K562 (cell line): ENCODE data around the gene TRIM69. TPM values are rescaled to one million over a fixed set of nuclear protein-coding genes. Genes with fewer than 3 reads are reported as not detected.

ENCODE experiments used
- ATF2 ChIP-seq: sonication (generic); formaldehyde crosslinking; IDR thresholded peaks from 2 replicates; pipeline ENCODE4 v1.8.1; 2022; ENCODE audit warnings: missing genetic modification reagents
- ATF7 ChIP-seq: fragments of 450-650 bp; IDR thresholded peaks from 2 replicates; pipeline ENCODE4 v1.7.1; 2014; ENCODE audit warnings: mild to moderate bottlenecking, moderate library complexity
- HOMEZ ChIP-seq: fragments of 250-450 bp; sonication (Bioruptor Pico); IDR thresholded peaks from 2 replicates; pipeline ENCODE4 v1.4.0; 2020; ENCODE audit warnings: mild to moderate bottlenecking, moderate library complexity
- L3MBTL2 ChIP-seq: fragments of 450-650 bp; IDR thresholded peaks from 2 replicates; pipeline ENCODE4 v1.6.1; 2016; ENCODE audit warnings: mild to moderate bottlenecking, moderate library complexity
- NCOA1 ChIP-seq: fragments of 450-650 bp; IDR thresholded peaks from 2 replicates; pipeline ENCODE4 v1.6.1; 2016; ENCODE audit warnings: low read depth
- SFPQ ChIP-seq: fragments of 200-400 bp; formaldehyde crosslinking; IDR thresholded peaks from 2 replicates; pipeline ENCODE4 v1.6.1; 2017; ENCODE audit warnings: mild to moderate bottlenecking, low read depth, low read length, moderate library complexity
- SMARCA4 ChIP-seq: fragments of 450-650 bp; IDR thresholded peaks from 2 replicates; pipeline ENCODE4 v1.6.1; 2016
- SPI1 ChIP-seq: IDR thresholded peaks from 2 replicates; pipeline ENCODE4 v1.6.1; 2011; ENCODE audit warnings: low read depth, low read length, control low read depth, borderline replicate concordance
- TAF7 ChIP-seq: fragments of 450-650 bp; IDR thresholded peaks from 2 replicates; pipeline ENCODE4 v1.6.1; 2016; ENCODE audit warnings: missing genetic modification characterization, missing compliant biosample characterization
- TBL1XR1 ChIP-seq, 2 experiments: IDR thresholded peaks; 2 replicates each; pipeline ENCODE4 v1.6.1; 2012; ENCODE audit warnings: improper control_type of control experiment in 2 of 2, low read length in 2 of 2, mild to moderate bottlenecking in 1 of 2
- ZBTB2 ChIP-seq: fragments of 450-650 bp; IDR thresholded peaks from 2 replicates; pipeline ENCODE4 v1.6.1; 2016; ENCODE audit warnings: antibody characterized with exemption
- polyA plus RNA-seq, 8 experiments: library from polyadenylated mRNA; depleted of rRNA in 4 of 8; stranded (reverse) in 5 of 8; unstranded in 3 of 8; fragments of >200 nt; fragmentation: Nextera tagmentation in 2 of 8; fragmentation: Illumina TruSeq in 1 of 8; extraction: Ambion mirVana in 2 of 8; extraction: Trizol in 1 of 8; gene quantifications; 2 replicates each; pipeline versions ENCODE4 v1.2.1 to v1.2.3, GENCODE V29; 2011 to 2014; ENCODE audit warnings: inconsistent platforms in 1 of 8, missing spikeins in 1 of 8
- total RNA-seq, 7 experiments: library from RNA; depleted of rRNA in 6 of 7; stranded (reverse); fragments of >200 nt in 6 of 7; fragmentation: Illumina TruSeq in 2 of 7; extraction: Trizol in 2 of 7; gene quantifications; 2 replicates each; pipeline versions ENCODE4 v1.2.1 to v1.2.3, GENCODE V29; 2011 to 2021; ENCODE audit warnings: low replicate concordance in 1 of 7
- TF ChIP-seq, protein P1 (sequence below): fragments of 450-650 bp; IDR thresholded peaks from 2 replicates; pipeline ENCODE4 v1.6.1; 2016; ENCODE audit warnings: low read depth

TRIM69 gene
- total and polyA plus RNA-seq, 9 of the 15 experiments (the other 6 are each of a cell fraction or from before 2014, with no cell fraction given), result 1.0 to 4.3 (median 2.3) TPM

DNA sequence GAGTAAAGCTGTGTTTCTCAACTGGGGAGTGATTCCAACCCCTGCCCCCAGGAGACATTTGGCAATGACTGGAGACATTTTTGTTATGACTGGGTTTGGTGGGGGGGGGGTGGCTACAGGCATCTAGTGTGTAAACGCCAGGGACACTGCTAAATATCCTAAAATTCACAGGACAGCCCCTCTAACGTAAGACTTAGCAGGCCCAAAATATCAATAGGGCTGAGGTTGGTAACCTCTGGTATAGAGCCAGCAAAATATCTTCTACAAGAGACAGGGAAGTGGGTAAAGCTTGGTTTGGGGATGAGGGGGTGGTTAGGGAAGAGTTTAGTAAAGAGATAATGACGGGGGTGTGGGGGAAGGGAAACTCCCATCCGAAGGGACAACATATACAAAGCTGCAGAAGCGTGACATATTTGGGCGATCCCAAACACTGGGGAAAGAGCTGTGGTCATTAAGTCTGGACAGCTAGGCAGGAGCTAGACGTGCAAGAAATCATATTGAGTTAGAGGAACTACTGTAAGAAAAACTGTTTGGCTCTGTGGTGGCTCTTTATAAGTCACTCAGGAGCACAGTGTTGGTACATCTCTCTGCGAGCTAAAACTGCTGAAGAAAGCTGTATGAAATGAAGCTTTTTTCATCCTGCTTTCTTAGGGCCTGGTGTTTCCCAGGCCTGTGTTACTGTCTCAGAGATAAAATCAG is 697 bp upstream of the TRIM69 start (continued):
- TF ChIP-seq ZBTB2 (no peak; the same call in 1 of the 2 replicates), NCOA1 (0 out of 2 replicates have a peak, but pooled peaks have one; percentile 51), HOMEZ (CRISPR knock-in tag) (no peak), TAF7 (tag) (peak; percentile 33; the same call in 1 of the 2 replicates), ATF7 (peak; percentile 54; the same call in 1 of the 2 replicates), SMARCA4 (peak; percentile 58), SPI1 (peak; percentile 15; the same call in 1 of the 2 replicates), ATF2 (CRISPR knock-in tag) (no peak), TBL1XR1 (IDR thresholded peaks at IDR 0.05; ENCODE audit: low read length in 2 of 2) (peak in 1 of 2 experiments; percentile 44; a peak in 1 of 4 replicates), SFPQ (no peak), L3MBTL2 (peak; percentile 11; the same call in 1 of the 2 replicates)
- TF ChIP-seq, protein P1, sequence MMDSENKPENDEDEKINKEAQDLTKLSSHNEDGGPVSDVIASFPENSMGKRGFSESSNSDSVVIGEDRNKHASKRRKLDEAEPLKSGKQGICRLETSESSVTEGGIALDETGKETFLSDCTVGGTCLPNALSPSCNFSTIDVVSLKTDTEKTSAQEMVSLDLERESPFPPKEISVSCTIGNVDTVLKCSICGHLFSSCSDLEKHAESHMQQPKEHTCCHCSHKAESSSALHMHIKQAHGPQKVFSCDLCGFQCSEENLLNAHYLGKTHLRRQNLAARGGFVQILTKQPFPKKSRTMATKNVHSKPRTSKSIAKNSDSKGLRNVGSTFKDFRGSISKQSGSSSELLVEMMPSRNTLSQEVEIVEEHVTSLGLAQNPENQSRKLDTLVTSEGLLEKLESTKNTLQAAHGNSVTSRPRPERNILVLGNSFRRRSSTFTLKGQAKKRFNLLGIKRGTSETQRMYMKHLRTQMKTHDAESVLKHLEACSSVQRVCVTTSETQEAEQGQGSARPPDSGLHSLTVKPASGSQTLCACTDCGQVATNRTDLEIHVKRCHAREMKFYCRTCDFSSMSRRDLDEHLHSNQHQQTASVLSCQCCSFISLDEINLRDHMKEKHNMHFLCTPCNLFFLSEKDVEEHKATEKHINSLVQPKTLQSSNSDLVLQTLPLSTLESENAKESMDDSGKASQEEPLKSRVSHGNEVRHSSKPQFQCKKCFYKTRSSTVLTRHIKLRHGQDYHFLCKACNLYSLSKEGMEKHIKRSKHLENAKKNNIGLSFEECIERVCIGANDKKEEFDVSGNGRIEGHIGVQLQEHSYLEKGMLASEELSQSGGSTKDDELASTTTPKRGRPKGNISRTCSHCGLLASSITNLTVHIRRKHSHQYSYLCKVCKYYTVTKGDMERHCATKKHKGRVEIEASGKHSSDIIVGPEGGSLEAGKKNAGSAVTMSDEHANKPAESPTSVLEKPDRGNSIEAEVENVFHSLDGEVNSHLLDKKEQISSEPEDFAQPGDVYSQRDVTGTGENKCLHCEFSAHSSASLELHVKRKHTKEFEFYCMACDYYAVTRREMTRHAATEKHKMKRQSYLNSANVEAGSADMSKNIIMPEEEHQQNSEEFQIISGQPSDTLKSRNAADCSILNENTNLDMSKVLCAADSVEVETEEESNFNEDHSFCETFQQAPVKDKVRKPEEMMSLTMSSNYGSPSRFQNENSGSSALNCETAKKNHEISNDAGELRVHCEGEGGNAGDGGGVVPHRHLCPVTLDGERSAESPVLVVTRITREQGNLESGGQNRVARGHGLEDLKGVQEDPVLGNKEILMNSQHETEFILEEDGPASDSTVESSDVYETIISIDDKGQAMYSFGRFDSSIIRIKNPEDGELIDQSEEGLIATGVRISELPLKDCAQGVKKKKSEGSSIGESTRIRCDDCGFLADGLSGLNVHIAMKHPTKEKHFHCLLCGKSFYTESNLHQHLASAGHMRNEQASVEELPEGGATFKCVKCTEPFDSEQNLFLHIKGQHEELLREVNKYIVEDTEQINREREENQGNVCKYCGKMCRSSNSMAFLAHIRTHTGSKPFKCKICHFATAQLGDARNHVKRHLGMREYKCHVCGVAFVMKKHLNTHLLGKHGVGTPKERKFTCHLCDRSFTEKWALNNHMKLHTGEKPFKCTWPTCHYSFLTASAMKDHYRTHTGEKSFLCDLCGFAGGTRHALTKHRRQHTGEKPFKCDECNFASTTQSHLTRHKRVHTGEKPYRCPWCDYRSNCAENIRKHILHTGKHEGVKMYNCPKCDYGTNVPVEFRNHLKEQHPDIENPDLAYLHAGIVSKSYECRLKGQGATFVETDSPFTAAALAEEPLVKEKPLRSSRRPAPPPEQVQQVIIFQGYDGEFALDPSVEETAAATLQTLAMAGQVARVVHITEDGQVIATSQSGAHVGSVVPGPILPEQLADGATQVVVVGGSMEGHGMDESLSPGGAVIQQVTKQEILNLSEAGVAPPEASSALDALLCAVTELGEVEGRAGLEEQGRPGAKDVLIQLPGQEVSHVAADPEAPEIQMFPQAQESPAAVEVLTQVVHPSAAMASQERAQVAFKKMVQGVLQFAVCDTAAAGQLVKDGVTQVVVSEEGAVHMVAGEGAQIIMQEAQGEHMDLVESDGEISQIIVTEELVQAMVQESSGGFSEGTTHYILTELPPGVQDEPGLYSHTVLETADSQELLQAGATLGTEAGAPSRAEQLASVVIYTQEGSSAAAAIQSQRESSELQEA, result 0 out of 2 replicates have a peak, but pooled peaks have one; percentile 0
